ENCODE measurements around the gene PP2D1. TPM values are rescaled to one million over a fixed set of nuclear protein-coding genes. Genes with fewer than 3 reads are reported as not detected.
"Not testable (repeated sequence)": the region's sequence is repeated elsewhere in the genome, so short reads cannot be mapped to it uniquely, and the experiment has no call there.

The PP2D1 gene
- total RNA-seq, 1 experiment from 2014 or later = not detected

DNA sequence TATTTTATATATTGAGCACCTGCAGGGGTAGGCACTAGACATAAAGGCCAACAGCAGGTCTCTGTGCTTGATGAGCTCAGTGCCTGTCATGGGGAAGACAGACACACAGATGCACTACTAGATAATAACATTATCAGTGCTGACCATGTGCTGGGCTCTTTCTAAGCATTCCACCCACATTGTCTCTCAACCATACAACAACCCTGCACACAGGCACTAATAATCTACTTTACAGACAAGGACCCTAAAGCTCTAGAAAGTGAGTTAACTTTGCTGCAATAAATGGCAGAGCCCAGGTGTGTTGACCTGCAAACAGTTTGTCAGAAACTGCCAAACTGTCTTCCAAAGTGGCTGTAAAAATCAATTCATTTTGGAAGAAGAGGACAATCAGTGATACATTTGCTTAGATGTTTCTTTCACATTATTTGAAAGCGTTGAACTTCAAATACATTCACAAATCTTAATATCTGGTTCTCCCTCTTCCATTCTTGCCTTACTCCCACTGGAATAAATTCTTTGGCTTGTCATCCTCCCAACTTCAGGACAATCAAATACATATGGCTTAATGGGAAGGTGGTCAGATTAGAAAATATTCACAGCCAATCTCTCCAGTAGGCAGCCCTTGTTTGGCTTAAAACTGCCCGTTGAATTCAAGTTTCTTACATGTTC, 11.0 kb upstream of the PP2D1 start:
- CTCF ChIA-PET = no interaction called here
- no TSS peak for BruUV-seq (replicated peaks)
- intact Hi-C loops (cut with micrococcal nuclease; ENCODE audit: unreplicated experiment) = no loop called here

GRCh38 chr3:20016076-20016475, 4.0 kb upstream of the PP2D1 start:
- CTCF ChIA-PET; intact Hi-C loops (cut with micrococcal nuclease; ENCODE audit: unreplicated experiment): not testable (repeated sequence)

More for the DNA sequence above, 11.0 kb upstream of the PP2D1 start:
- POLR2A ChIA-PET = no interaction called here
- DNase-seq (ENCODE audit: low read depth, low spot score) = no peak
- Histone ChIP-seq H3K36me3 (ENCODE audit: control insufficient read depth, insufficient read depth, low read length) (no peaks in the 10 kb centered on the region), H3K4me3 (ENCODE audit: low read depth in 2 of 2, low read length in 2 of 2) (no peak overlapping the region), H3K4me1 (ENCODE audit: control insufficient read depth, insufficient read depth, low read length) (no peaks in the 10 kb centered on the region), H3K27me3 (ENCODE audit: control insufficient read depth, insufficient read depth, low read length) (no peaks in the 10 kb centered on the region), H3K9me3 (ENCODE audit: control insufficient read depth, insufficient read depth, low read depth, low read length) (no peaks in the 10 kb centered on the region), H3K27ac (ENCODE audit: low read length) (no peak overlapping the region)
- no peak for ATAC-seq
- TF ChIP-seq TCF7L2 (IDR thresholded peaks at IDR 0.05; ENCODE audit: low read depth, low read length) (no peak), SIN3A (IDR thresholded peaks at IDR 0.05; ENCODE audit: borderline replicate concordance, insufficient read depth, low read depth, low read length) (no peak), CTCF (IDR thresholded peaks at IDR 0.05) (no peak), POLR2AphosphoS5 (IDR thresholded peaks at IDR 0.05; ENCODE audit: low read depth, low read length) (no peak)
- TF ChIP-seq, protein P1, sequence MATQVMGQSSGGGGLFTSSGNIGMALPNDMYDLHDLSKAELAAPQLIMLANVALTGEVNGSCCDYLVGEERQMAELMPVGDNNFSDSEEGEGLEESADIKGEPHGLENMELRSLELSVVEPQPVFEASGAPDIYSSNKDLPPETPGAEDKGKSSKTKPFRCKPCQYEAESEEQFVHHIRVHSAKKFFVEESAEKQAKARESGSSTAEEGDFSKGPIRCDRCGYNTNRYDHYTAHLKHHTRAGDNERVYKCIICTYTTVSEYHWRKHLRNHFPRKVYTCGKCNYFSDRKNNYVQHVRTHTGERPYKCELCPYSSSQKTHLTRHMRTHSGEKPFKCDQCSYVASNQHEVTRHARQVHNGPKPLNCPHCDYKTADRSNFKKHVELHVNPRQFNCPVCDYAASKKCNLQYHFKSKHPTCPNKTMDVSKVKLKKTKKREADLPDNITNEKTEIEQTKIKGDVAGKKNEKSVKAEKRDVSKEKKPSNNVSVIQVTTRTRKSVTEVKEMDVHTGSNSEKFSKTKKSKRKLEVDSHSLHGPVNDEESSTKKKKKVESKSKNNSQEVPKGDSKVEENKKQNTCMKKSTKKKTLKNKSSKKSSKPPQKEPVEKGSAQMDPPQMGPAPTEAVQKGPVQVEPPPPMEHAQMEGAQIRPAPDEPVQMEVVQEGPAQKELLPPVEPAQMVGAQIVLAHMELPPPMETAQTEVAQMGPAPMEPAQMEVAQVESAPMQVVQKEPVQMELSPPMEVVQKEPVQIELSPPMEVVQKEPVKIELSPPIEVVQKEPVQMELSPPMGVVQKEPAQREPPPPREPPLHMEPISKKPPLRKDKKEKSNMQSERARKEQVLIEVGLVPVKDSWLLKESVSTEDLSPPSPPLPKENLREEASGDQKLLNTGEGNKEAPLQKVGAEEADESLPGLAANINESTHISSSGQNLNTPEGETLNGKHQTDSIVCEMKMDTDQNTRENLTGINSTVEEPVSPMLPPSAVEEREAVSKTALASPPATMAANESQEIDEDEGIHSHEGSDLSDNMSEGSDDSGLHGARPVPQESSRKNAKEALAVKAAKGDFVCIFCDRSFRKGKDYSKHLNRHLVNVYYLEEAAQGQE (IDR thresholded peaks at IDR 0.05; ENCODE audit: insufficient read depth in 1 of 2, low read depth in 2 of 2, low read length in 1 of 2) = no peak
- in situ Hi-C loops (cut with HindIII; ENCODE audit: low pct_unique_long_range_greater_than_20kb, low sequenced_read_pairs) = no loop called here

DNA sequence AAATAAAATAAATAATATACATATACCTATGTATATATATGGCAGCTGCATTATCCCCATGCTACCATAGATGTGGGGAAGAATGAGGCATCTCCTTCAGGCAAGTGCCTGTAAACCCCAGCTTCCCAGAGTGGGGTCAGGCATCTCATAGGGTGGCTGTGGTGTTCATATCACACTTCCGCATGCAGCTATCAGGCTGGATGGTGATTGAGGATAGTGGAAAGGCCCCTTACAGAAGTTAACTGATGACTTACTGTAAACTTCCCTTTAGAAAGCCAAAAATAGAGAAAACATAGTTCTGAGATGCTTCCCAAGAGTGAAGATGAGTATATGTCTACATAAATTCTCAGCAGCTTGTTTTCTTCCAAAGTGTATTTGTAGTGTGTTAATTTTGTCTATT, 3.5 kb upstream of the PP2D1 start:
- CTCF ChIA-PET = no interaction called here
- Histone ChIP-seq H3K4me1 (ENCODE audit: control insufficient read depth, insufficient read depth, low read length) (no peaks in the 10 kb centered on the region), H3K4me3 (ENCODE audit: low read depth in 2 of 2, low read length in 2 of 2) (no peak overlapping the region), H3K27me3 (ENCODE audit: control insufficient read depth, insufficient read depth, low read length) (no peaks in the 10 kb centered on the region), H3K9me3 (ENCODE audit: control insufficient read depth, insufficient read depth, low read depth, low read length) (no peaks in the 10 kb centered on the region), H3K36me3 (ENCODE audit: control insufficient read depth, insufficient read depth, low read length) (no peaks in the 10 kb centered on the region), H3K27ac (ENCODE audit: low read length) (no peak overlapping the region)
- DNase-seq (ENCODE audit: low read depth, low spot score) = no peak
- no TSS peak for BruUV-seq (replicated peaks)
- POLR2A ChIA-PET = no interaction called here
- no peak for ATAC-seq
- intact Hi-C loops (cut with micrococcal nuclease; ENCODE audit: unreplicated experiment) = no loop called here
- TF ChIP-seq, protein P1 (IDR thresholded peaks at IDR 0.05; ENCODE audit: insufficient read depth in 1 of 2, low read depth in 2 of 2, low read length in 1 of 2) = no peak
- TF ChIP-seq TCF7L2 (IDR thresholded peaks at IDR 0.05; ENCODE audit: low read depth, low read length) = no peak
- TF ChIP-seq CTCF (IDR thresholded peaks at IDR 0.05) = no peak
- TF ChIP-seq SIN3A (IDR thresholded peaks at IDR 0.05; ENCODE audit: borderline replicate concordance, insufficient read depth, low read depth, low read length) = no peak
- no peak for TF ChIP-seq POLR2AphosphoS5 (IDR thresholded peaks at IDR 0.05; ENCODE audit: low read depth, low read length)
- in situ Hi-C loops (cut with HindIII; ENCODE audit: low pct_unique_long_range_greater_than_20kb, low sequenced_read_pairs) = no loop called here

More at GRCh38 chr3:20016076-20016475, 4.0 kb upstream of the PP2D1 start:
- H3K4me1 ChIP-seq (ENCODE audit: control insufficient read depth, insufficient read depth, low read length); DNase-seq (ENCODE audit: low read depth, low spot score); H3K27ac ChIP-seq (ENCODE audit: low read length); H3K4me3 ChIP-seq (ENCODE audit: low read depth in 2 of 2, low read length in 2 of 2); H3K9me3 ChIP-seq (ENCODE audit: control insufficient read depth, insufficient read depth, low read depth, low read length); in situ Hi-C loops (cut with HindIII; ENCODE audit: low pct_unique_long_range_greater_than_20kb, low sequenced_read_pairs); H3K36me3 ChIP-seq (ENCODE audit: control insufficient read depth, insufficient read depth, low read length); POLR2A ChIA-PET; H3K27me3 ChIP-seq (ENCODE audit: control insufficient read depth, insufficient read depth, low read length); BruUV-seq (replicated peaks); ATAC-seq: not testable (repeated sequence)
